HepG2 (cell line): ENCODE measurements around the gene HNRNPUL2. TPM values are rescaled to one million over a fixed set of nuclear protein-coding genes. Genes with fewer than 3 reads are reported as not detected.
A peak's percentile ranks its signal among the peaks of the same experiment; 100 is the strongest.

ENCODE experiments used
- ARHGAP35 ChIP-seq: sonication (generic); formaldehyde crosslinking; IDR thresholded peaks from 2 replicates; pipeline ENCODE4 v1.9.0; 2022; ENCODE audit warnings: mild to moderate bottlenecking, inconsistent platforms, moderate library complexity, missing genetic modification reagents, borderline replicate concordance
- ARNT ChIP-seq: fragments of 450-650 bp; IDR thresholded peaks from 2 replicates; pipeline ENCODE4 v1.6.1; 2017
- ASH2L ChIP-seq: fragments of 300-600, 200-600 bp; sonication (generic); IDR thresholded peaks from 2 replicates; pipeline ENCODE4 v1.7.0; 2017; ENCODE audit warnings: low read depth, mild to moderate bottlenecking, moderate library complexity, mixed read lengths, low read length; ENCODE audit not compliant: insufficient read length
- CHD4 ChIP-seq: fragments of 200-600 bp; sonication (generic); IDR thresholded peaks from 2 replicates; pipeline ENCODE4 v1.7.0; 2017; ENCODE audit warnings: mild to moderate bottlenecking, low read length, borderline replicate concordance
- DPF2 ChIP-seq: sonication (generic); formaldehyde crosslinking; IDR thresholded peaks from 2 replicates; pipeline ENCODE4 v1.4.0; 2020; ENCODE audit warnings: mild to moderate bottlenecking, low read depth, missing genetic modification reagents, borderline replicate concordance
- EHMT2 ChIP-seq: fragments of 200-600 bp; sonication (generic); IDR thresholded peaks from 2 replicates; pipeline ENCODE4 v1.7.0; 2017; ENCODE audit warnings: antibody characterized with exemption, low read depth, low read length, borderline replicate concordance
- IKZF1 ChIP-seq: fragments of 450-650 bp; IDR thresholded peaks from 2 replicates; pipeline ENCODE4 v1.7.1; 2016
- MATR3 ChIP-seq: sonication (generic); formaldehyde crosslinking; IDR thresholded peaks from 2 replicates; pipeline ENCODE4 v1.4.0; 2020; ENCODE audit warnings: missing genetic modification reagents
- MIXL1 ChIP-seq: IDR thresholded peaks from 2 replicates; pipeline ENCODE4 v1.6.1; 2016
- PITX1 ChIP-seq: sonication (generic); formaldehyde crosslinking; IDR thresholded peaks from 2 replicates; pipeline ENCODE4 v1.5.1; 2020; ENCODE audit warnings: mild to moderate bottlenecking, missing genetic modification reagents
- REL ChIP-seq: sonication (generic); formaldehyde crosslinking; conservative IDR thresholded peaks from 2 replicates; pipeline ENCODE4 v1.8.0; 2022; ENCODE audit warnings: mild to moderate bottlenecking, missing genetic modification reagents, moderate library complexity
- RFX1 ChIP-seq: fragments of 450-650 bp; IDR thresholded peaks from 2 replicates; pipeline ENCODE4 v1.6.1; 2017
- ZFP62 ChIP-seq: sonication (generic); formaldehyde crosslinking; IDR thresholded peaks from 2 replicates; pipeline ENCODE4 v1.4.0; 2020; ENCODE audit warnings: missing genetic modification reagents
- ZMYM4 ChIP-seq: sonication (generic); formaldehyde crosslinking; IDR thresholded peaks from 2 replicates; pipeline ENCODE4 v1.8.1; 2023; ENCODE audit warnings: mild to moderate bottlenecking, missing genetic modification reagents
- ZNF292 ChIP-seq: sonication (generic); formaldehyde crosslinking; IDR thresholded peaks from 2 replicates; pipeline ENCODE4 v1.8.1; 2022; ENCODE audit warnings: mild to moderate bottlenecking, low read depth, missing genetic modification reagents, borderline replicate concordance
- ZNF687 ChIP-seq: sonication (generic); formaldehyde crosslinking; IDR thresholded peaks from 2 replicates; pipeline ENCODE4 v1.5.1; 2020; ENCODE audit warnings: mild to moderate bottlenecking, missing genetic modification reagents, moderate library complexity
- ZNF713 ChIP-seq: sonication (generic); formaldehyde crosslinking; IDR thresholded peaks from 2 replicates; pipeline ENCODE4 v1.4.0; 2020; ENCODE audit warnings: mild to moderate bottlenecking, missing genetic modification reagents
- polyA plus RNA-seq, 8 experiments: library from polyadenylated mRNA; depleted of rRNA in 3 of 8; stranded (reverse) in 7 of 8; unstranded in 1 of 8; fragments of >200 nt; fragmentation: Illumina TruSeq in 4 of 8; extraction: Trizol in 4 of 8; gene quantifications; 2 replicates each; pipeline versions ENCODE4 v1.2.1 to v1.2.3, GENCODE V29; 2011 to 2016; ENCODE audit warnings: low read depth in 4 of 8, missing spikeins in 1 of 8, mixed read lengths in 1 of 8; ENCODE audit not compliant: insufficient read depth in 1 of 8
- total RNA-seq, 5 experiments: library from RNA; depleted of rRNA; stranded (reverse); fragments of >200 nt; fragmentation: Illumina TruSeq; extraction: Trizol; gene quantifications; 2 replicates each; pipeline ENCODE4 v1.2.3, GENCODE V29; 2016; ENCODE audit warnings: low read depth in 1 of 5
- TF ChIP-seq, protein P1 (sequence below): sonication (generic); formaldehyde crosslinking; IDR thresholded peaks from 2 replicates; pipeline ENCODE4 v1.5.0; 2020; ENCODE audit warnings: missing genetic modification reagents
- TF ChIP-seq, protein P2 (sequence below): sonication (generic); formaldehyde crosslinking; IDR thresholded peaks from 2 replicates; pipeline ENCODE4 v1.8.1; 2023; ENCODE audit warnings: missing genetic modification reagents, mild to moderate bottlenecking, borderline replicate concordance
- TF ChIP-seq, protein P3 (sequence below): sonication (generic); formaldehyde crosslinking; IDR thresholded peaks from 2 replicates; pipeline ENCODE4 v1.9.0; 2021; ENCODE audit warnings: missing genetic modification reagents, mild to moderate bottlenecking, borderline replicate concordance

Gene HNRNPUL2
- total and polyA plus RNA-seq, 2 of the 13 experiments (the other 11 are each of a cell fraction or from before 2014, with no cell fraction given) = 8.4 to 9.6 TPM

DNA sequence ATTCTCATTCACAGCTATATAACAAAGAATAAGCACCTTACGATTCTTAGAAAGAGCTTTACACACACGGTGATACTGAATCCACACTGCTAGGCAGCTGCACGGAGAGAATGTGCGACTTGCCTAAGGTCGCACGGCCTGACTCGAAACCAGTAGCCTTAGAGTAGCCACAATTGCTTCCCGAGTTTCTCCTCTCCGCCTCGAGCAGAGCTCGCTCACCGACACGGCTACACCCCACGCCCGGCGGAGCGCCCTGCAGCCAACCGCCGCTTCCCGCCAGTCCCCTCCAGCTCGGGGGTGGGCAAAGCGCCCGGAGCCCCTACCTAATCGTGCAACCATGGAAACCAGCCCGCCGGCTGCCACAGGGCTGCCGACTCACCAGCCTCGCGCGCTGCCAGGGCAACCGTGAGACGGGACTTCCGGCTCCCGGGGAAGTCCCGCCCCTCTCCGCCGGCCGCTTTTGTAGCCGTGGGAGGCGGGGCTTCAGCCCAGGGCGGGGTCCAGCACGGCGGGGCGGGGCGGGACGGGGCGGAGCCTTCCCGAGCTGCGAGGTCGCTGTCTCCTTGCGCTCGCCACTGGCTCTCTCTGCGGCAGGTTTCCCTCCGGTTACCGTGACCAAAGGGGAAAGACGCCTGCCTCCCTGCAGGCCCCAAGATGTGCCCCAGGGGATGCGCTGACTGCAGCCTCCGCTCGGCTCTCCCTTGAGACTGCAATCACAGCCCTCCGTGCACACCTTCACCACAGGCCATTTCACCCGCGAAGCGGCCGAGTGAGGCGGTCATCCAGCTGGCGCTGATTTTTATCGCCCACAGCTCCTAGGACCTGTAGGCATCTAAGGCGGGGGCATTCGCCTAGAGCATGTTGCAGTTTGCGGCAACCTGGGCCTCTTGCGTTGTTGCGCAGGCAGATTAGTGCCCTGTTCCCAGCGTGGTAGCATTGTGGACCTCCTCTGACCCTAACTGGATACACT, 21.1 kb downstream of the HNRNPUL2 start (continued):
- TF ChIP-seq ZNF687 (peak; percentile 80), ZNF713 (no peak), ASH2L (peak; percentile 61), ZMYM4 (CRISPR knock-in tag) (no peak), ZNF292 (CRISPR knock-in tag) (no peak), ZFP62 (CRISPR knock-in tag) (no peak), IKZF1 (no peak), EHMT2 (no peak), DPF2 (CRISPR knock-in tag) (no peak), PITX1 (0 out of 2 replicates have a peak, but pooled peaks have one; percentile 13), MATR3 (no peak), CHD4 (no peak), ARHGAP35 (no peak), RFX1 (peak; percentile 90), REL (CRISPR knock-in tag) (0 out of 2 replicates have a peak, but pooled peaks have one; percentile 47), ARNT (no peak), MIXL1 (CRISPR knock-in tag) (no peak)
- TF ChIP-seq, protein P1, sequence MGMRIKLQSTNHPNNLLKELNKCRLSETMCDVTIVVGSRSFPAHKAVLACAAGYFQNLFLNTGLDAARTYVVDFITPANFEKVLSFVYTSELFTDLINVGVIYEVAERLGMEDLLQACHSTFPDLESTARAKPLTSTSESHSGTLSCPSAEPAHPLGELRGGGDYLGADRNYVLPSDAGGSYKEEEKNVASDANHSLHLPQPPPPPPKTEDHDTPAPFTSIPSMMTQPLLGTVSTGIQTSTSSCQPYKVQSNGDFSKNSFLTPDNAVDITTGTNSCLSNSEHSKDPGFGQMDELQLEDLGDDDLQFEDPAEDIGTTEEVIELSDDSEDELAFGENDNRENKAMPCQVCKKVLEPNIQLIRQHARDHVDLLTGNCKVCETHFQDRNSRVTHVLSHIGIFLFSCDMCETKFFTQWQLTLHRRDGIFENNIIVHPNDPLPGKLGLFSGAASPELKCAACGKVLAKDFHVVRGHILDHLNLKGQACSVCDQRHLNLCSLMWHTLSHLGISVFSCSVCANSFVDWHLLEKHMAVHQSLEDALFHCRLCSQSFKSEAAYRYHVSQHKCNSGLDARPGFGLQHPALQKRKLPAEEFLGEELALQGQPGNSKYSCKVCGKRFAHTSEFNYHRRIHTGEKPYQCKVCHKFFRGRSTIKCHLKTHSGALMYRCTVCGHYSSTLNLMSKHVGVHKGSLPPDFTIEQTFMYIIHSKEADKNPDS (CRISPR knock-in tag) = no peak
- TF ChIP-seq, protein P2, sequence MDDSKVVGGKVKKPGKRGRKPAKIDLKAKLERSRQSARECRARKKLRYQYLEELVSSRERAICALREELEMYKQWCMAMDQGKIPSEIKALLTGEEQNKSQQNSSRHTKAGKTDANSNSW = 0 out of 2 replicates have a peak, but pooled peaks have one; percentile 48
- TF ChIP-seq, protein P3, sequence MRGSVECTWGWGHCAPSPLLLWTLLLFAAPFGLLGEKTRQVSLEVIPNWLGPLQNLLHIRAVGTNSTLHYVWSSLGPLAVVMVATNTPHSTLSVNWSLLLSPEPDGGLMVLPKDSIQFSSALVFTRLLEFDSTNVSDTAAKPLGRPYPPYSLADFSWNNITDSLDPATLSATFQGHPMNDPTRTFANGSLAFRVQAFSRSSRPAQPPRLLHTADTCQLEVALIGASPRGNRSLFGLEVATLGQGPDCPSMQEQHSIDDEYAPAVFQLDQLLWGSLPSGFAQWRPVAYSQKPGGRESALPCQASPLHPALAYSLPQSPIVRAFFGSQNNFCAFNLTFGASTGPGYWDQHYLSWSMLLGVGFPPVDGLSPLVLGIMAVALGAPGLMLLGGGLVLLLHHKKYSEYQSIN (CRISPR knock-in tag) = no peak
